ENCODE measurements around the gene ACTR10.
A peak's percentile ranks its signal among the peaks of the same experiment; 100 is the strongest.

The ACTR10 gene

GRCh38 chr14:58199726-58200479, at the start of gene ACTR10:
TSS of gene ACTR10 (plus strand) at chr14:58200149. CDS start at chr14:58200218, 69 bp downstream.
- peak; percentile 87 to 89 for DNase-seq (ENCODE audit: extremely low read depth in 1 of 2, low read depth in 1 of 2)

DNA sequence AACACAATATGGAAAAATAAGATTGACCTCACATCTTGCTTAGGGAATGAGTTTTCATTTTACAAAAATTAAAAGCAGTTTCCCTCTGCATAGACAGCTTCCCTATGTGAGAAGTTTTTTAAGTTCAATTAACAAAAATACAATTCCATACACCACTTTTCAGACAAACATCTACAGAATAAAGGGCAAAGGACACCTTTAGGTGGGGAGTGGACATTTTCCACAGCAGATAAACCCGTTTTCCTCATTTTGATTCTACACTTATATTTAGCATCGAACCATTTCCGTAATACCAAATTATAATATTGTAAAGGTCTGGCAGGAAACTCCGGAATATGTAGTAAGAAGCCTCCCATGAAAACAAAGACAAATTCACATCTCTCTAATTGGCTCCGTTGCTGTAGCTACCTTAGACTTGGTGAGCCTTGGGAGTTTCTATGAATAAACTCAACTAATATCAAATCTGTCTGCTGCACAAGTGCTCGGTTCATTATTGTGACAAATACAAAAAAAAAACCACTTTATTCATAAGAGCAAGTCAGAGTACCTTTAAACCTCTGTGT, 49.6 kb upstream of the ACTR10 start:
- DNase-seq (ENCODE audit: extremely low read depth in 1 of 2, low read depth in 1 of 2), result no peak

- no peak for DNase-seq (ENCODE audit: extremely low read depth in 1 of 2, low read depth in 1 of 2)
Observed at GRCh38 chr14:58151133-58152013, 48.6 kb upstream of the ACTR10 start.

GRCh38 chr14:58152014-58152857, 47.7 kb upstream of the ACTR10 start, which contains the start of gene ARMH4:
TSS of gene ARMH4 (minus strand) at chr14:58152213. CDS start at chr14:58139358, 12,855 bp downstream.
- peak; percentile 23 to 52 for DNase-seq (ENCODE audit: extremely low read depth in 1 of 2, low read depth in 1 of 2)

- no peak for DNase-seq (ENCODE audit: extremely low read depth in 1 of 2, low read depth in 1 of 2)
Observed at GRCh38 chr14:58160561-58160960, 39.4 kb upstream of the ACTR10 start.

DNA sequence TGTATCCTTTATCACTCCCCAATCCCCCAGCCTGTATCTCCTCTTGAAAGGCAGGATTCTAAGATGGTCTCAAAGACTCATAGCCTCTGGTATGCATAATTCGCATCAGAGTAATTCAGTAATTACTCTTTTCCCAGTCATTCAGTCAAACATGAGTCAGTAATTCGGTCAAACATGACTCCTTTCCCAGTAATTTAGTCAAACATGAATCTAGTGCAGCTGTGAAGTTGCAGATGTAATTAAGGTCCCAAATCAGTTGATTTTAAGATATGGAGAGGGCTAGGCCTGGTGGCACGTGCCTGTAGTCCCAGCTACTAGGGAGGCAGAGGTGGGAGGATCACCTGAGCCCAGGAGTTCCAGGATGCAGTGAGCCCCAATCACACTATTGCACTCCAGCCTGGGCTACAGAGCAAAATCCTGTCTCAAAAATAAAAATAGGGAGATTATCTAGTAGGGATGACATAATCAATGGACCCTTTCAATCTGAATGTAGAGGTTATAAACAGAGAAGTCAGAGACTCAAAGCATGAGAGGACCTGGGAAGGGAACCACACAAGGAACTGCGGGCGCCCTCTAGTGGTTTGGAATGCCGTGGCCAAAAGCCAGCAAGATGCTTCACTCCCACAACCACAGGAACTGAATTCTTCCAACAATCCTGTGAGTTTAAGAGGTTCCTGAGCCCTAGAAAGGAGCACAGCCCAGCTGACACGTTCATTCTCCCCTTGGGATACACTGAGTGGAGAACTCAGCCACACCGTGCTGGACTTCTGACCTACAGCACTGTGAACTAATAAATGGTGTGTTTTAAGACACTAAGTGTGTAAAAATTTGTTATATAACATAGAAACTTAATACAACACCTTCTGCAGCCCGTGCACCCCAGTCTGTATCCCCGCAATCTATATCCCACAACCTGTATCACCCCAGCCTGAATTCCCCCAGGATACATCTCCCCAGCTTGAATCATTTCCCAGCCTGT, 33.7 kb upstream of the ACTR10 start:
- DNase-seq (ENCODE audit: extremely low read depth in 1 of 2, low read depth in 1 of 2), result peak; percentile 11 to 63

- DNase-seq (ENCODE audit: extremely low read depth in 1 of 2, low read depth in 1 of 2), result no peak
Observed at GRCh38 chr14:58167057-58167456, 32.9 kb upstream of the ACTR10 start.

- DNase-seq (ENCODE audit: extremely low read depth in 1 of 2, low read depth in 1 of 2), result no peak
Observed at GRCh38 chr14:58167891-58168290, 32.1 kb upstream of the ACTR10 start.

- DNase-seq (ENCODE audit: extremely low read depth in 1 of 2, low read depth in 1 of 2), result peak; percentile 5 to 41
Observed at GRCh38 chr14:58171090-58171489, 28.9 kb upstream of the ACTR10 start.

DNA sequence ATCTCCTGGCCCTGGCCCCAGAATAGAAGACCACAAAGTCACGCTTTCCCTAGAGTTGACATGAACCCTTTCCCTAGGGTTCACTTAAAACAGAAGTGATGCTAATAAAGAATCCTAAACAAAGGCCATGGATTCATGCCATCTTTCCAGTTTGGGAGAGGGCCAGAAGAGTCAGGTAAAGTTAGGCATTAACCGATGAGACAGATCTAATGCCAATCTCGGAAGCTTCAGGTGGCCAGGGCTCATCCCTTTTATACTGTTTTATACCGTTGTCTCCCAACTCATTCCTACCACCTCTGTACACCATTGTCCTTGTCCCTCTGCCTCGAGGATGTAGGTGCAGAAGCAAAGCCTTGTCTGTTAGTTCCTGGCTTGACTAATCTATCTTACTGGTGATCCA, 22.8 kb upstream of the ACTR10 start:
- DNase-seq (ENCODE audit: extremely low read depth in 1 of 2, low read depth in 1 of 2), result no peak

DNA sequence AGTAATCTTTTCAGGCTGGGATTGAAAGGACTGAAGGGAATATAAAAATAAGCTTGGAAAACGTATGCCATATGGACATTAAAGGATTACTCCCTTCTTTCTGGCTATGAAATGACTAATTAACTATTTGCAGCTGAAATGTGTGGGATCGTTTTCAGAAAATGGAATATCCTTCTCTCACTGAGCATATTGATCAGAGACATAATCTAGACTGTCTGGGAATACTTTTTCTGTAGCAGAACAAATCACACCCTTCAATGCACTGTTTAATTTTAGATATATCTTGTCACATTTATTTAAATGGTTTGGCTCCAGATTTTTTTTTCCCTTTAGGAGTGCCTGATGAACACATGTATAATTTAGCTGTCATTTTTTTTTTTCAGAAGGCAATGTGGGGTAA, 10.8 kb upstream of the ACTR10 start:
- DNase-seq (ENCODE audit: extremely low read depth in 1 of 2, low read depth in 1 of 2), result no peak

- no peak for DNase-seq (ENCODE audit: extremely low read depth in 1 of 2, low read depth in 1 of 2)
Observed at GRCh38 chr14:58191763-58192601, 8.0 kb upstream of the ACTR10 start.

- no peak for DNase-seq (ENCODE audit: extremely low read depth in 1 of 2, low read depth in 1 of 2)
Observed at GRCh38 chr14:58193542-58193941, 6.4 kb upstream of the ACTR10 start.

DNA sequence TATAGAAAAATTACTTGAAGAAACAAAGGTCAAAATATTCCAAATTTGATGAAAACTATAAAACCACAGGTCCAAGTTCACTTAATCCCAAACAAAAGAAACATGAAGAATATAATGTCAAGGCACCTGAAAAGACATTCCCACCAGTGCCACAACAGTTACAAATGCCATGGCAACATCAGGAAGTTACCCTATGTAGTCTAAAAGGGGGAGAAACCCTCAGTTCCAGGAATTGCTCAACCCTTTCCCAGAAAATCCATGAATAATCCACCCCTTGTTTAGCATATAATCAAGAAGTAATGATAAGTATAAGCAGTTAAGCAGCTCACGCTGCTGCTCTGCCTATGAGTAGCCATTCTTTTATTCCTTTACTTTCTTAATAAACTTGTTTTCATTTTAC, 3.8 kb upstream of the ACTR10 start:
- no peak for DNase-seq (ENCODE audit: extremely low read depth in 1 of 2, low read depth in 1 of 2)

DNA sequence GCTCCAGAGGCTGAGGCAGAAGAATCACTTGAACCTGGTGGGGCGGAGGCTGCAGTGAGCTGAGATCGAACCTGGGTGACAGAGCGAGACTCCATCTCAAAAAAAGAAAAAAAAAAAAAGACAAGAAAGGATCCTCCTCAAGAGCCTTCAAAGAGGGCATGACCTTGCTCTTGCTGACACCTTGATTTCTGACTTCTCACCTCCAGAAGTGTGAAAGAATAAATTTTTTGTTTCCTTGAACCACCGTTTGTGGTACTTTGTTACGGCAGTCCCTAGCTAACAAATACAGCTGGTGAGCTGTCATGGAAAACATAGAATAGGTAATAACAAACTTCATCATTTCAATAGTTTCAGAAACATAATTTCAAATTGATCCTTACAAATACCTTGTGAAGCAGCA, 1.9 kb upstream of the ACTR10 start:
- DNase-seq (ENCODE audit: extremely low read depth in 1 of 2, low read depth in 1 of 2), result no peak

GRCh38 chr14:58200480-58200841, 512 bp downstream of the ACTR10 start:
- DNase-seq (ENCODE audit: extremely low read depth in 1 of 2, low read depth in 1 of 2), result no peak

DNA sequence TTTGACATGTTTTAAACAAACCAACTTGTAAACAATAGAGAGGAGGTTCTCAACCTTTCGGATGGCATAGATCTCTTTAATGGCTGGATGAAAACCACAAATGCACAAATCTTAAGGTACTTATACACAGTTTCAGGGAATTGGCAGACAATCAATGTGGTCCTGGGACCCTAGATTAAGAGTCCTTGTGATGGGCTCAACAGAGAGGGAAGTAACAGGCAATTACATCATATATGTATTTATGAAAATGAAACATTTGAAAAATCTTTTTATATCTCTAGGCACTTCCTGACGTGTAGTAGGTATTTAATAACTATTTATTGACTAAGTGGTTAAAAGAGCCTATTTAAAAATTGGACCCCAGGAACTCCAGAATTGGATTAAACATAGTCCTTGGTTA, 897 bp downstream of the ACTR10 start:
- no peak for DNase-seq (ENCODE audit: extremely low read depth in 1 of 2, low read depth in 1 of 2)

DNA sequence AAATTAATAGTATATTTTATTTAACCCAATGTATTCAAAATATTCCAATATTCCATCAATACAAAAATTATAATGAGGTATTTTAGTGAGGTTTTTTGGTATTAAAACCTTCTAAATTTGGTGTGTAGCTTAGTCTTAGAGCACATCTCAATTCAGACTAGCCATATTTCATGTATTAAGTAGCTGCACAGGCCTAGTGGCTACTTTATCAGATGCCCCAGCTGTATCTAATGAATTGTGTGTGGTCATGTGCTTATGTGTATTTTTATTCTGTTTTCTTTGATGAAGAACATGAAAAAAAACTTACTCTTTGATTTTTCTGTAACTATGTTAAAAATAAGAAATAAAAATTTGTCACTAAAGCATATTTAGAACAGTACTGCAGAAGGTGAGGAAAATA, 13.2 kb downstream of the ACTR10 start:
- DNase-seq (ENCODE audit: extremely low read depth in 1 of 2, low read depth in 1 of 2), result no peak

Data from stimulated activated CD8-positive, alpha-beta memory T cell treated with anti-CD3 and anti-CD28 coated beads, Interleukin-7, amount 100 ng/mL, for 48 hours (primary cell).